ENCODE measurements around the gene SOCS6. TPM values are rescaled to one million over a fixed set of nuclear protein-coding genes. Genes with fewer than 3 reads are reported as not detected.

Gene SOCS6
- polyA plus RNA-seq, 1 of the 3 experiments (the other 2 are of a cell fraction): 12.1 TPM

DNA sequence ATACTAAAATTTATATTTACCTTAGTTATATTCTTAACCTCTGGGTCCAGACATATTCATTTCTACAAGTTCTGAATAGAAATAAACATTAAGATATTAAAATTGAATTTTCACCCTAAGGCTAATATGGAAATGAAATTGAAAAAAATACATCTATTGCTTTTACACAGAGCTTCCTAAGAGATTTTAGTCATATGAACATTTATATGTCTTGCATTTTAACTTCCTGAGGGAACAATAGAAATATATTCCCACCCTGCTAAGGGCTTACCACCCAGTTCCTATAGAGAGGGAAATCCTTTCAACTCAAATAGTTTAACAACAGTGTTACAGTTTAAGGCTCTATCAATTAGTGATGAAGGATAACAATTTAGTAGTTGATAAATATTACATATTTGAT, 60.5 kb downstream of the SOCS6 start:
- H3K79me2 ChIP-seq (ENCODE audit: insufficient read depth): no peaks in the 10 kb centered on the region
- H3K36me3 ChIP-seq (replicated peaks in 1 of 2; ENCODE audit: control insufficient read depth in 1 of 2, insufficient read depth in 2 of 2, low read length in 1 of 2): peaks cover 15 to 21% of the 10 kb centered on the region in 2 experiments
- POLR2A ChIA-PET: no interaction called here
- no peaks in the 10 kb centered on the region for H3K9me2 ChIP-seq
- no peaks in the 10 kb centered on the region for H4K20me1 ChIP-seq (ENCODE audit: insufficient read depth)
- no peaks in the 10 kb centered on the region for H3K4me1 ChIP-seq (ENCODE audit: control insufficient read depth in 1 of 2, insufficient read depth in 2 of 2, low read depth in 1 of 2, low read length in 1 of 2)
- no peak for TF ChIP-seq TCF12 (IDR thresholded peaks at IDR 0.05)
- TF ChIP-seq JUND (IDR thresholded peaks at IDR 0.05): no peak
- TF ChIP-seq MXI1 (IDR thresholded peaks at IDR 0.05; ENCODE audit: low read depth, low read length): no peak
- no peak for TF ChIP-seq ELF1 (IDR thresholded peaks at IDR 0.05)
- TF ChIP-seq GABPA (IDR thresholded peaks at IDR 0.05; ENCODE audit: low read depth): no peak
- no peak for TF ChIP-seq SIN3A (IDR thresholded peaks at IDR 0.05; ENCODE audit: borderline replicate concordance, low read depth, low read length)
- TF ChIP-seq NRF1 (IDR thresholded peaks at IDR 0.05; ENCODE audit: low read depth, low read length): no peak
- TF ChIP-seq NFIC (IDR thresholded peaks at IDR 0.05; ENCODE audit: borderline replicate concordance): no peak
- no peak for TF ChIP-seq RCOR1 (IDR thresholded peaks at IDR 0.05; ENCODE audit: low read length)
- TF ChIP-seq, protein P1, sequence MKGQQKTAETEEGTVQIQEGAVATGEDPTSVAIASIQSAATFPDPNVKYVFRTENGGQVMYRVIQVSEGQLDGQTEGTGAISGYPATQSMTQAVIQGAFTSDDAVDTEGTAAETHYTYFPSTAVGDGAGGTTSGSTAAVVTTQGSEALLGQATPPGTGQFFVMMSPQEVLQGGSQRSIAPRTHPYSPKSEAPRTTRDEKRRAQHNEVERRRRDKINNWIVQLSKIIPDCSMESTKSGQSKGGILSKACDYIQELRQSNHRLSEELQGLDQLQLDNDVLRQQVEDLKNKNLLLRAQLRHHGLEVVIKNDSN (IDR thresholded peaks at IDR 0.05; ENCODE audit: borderline replicate concordance, low read depth): no peak
- TF ChIP-seq YY1 (IDR thresholded peaks at IDR 0.05; ENCODE audit: low read depth): no peak
- TF ChIP-seq GATA2 (CRISPR knock-in tag; IDR thresholded peaks at IDR 0.05): no peak
- H3K9me3 ChIP-seq: peaks cover 6% of the 10 kb centered on the region; the same call in 1 of the 2 replicates
- peaks cover 7% of the 10 kb centered on the region for H3F3A ChIP-seq (replicated peaks; ENCODE audit: insufficient read depth)
- no peak overlapping the region for H2AFZ ChIP-seq (ENCODE audit: low read depth)
- CTCF ChIA-PET: no interaction called here
- no peak overlapping the region for H3K27ac ChIP-seq (ENCODE audit: low read depth in 2 of 2, low read length in 1 of 2)
- no peak overlapping the region for H3K4me2 ChIP-seq
- no peaks in the 10 kb centered on the region for H3K27me3 ChIP-seq (ENCODE audit: insufficient read depth)
- no peak for DNase-seq
- no peak overlapping the region for H3K9ac ChIP-seq
- H3K4me3 ChIP-seq (ENCODE audit: low read depth in 2 of 2, low read length in 1 of 2): no peak overlapping the region

DNA sequence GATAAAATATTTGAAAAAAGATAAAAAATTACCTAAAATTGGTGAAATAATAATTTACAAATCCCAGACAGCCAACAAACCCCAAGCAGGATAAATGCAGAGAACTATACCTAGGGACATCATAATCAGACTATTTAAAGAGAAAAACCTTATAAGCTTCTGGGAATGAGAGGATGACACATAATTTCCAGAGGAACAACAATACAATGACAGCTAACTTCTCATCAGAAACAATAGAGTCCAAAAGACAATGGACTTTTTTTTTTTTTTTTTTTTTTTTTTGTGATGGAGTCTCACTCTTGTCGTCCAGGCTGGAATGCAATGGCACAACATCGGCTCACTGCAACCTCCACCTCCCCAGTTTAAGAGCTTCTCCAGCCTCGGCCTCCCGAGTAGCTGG, 65.2 kb downstream of the SOCS6 start:
- no peak overlapping the region for H3K27ac ChIP-seq (ENCODE audit: low read depth in 2 of 2, low read length in 1 of 2)
- TF ChIP-seq NFIC (IDR thresholded peaks at IDR 0.05; ENCODE audit: borderline replicate concordance) (no peak), SIN3A (IDR thresholded peaks at IDR 0.05; ENCODE audit: borderline replicate concordance, low read depth, low read length) (no peak)
- no peaks in the 10 kb centered on the region for H3K27me3 ChIP-seq (ENCODE audit: insufficient read depth)
- H3K9me3 ChIP-seq: peaks cover 12% of the 10 kb centered on the region; the same call in 1 of the 2 replicates
- no peaks in the 10 kb centered on the region for H3K79me2 ChIP-seq (ENCODE audit: insufficient read depth)
- ChIA-PET POLR2A (no interaction called here), CTCF (no interaction called here)
- H3K4me3 ChIP-seq (ENCODE audit: low read depth in 2 of 2, low read length in 1 of 2): no peak overlapping the region
- H3K9me2 ChIP-seq: no peaks in the 10 kb centered on the region
- DNase-seq: no peak
- no peaks in the 10 kb centered on the region for H4K20me1 ChIP-seq (ENCODE audit: insufficient read depth)
- no peak overlapping the region for H3K4me2 ChIP-seq
- peaks cover 31% of the 10 kb centered on the region for H3F3A ChIP-seq (replicated peaks; ENCODE audit: insufficient read depth)
- WGBS (ENCODE audit: low lambda C conversion rate): 94% methylated on average over 4 of the region's 4 CpGs
- H3K36me3 ChIP-seq (replicated peaks in 1 of 2; ENCODE audit: control insufficient read depth in 1 of 2, insufficient read depth in 2 of 2, low read length in 1 of 2): peaks cover 13 to 21% of the 10 kb centered on the region in 2 experiments
- no peak overlapping the region for H2AFZ ChIP-seq (ENCODE audit: low read depth)
- H3K9ac ChIP-seq: no peak overlapping the region
- peaks cover 0 to 9% of the 10 kb centered on the region in 2 experiments; a peak in 2 of 4 replicates for H3K4me1 ChIP-seq (ENCODE audit: control insufficient read depth in 1 of 2, insufficient read depth in 2 of 2, low read depth in 1 of 2, low read length in 1 of 2)

DNA sequence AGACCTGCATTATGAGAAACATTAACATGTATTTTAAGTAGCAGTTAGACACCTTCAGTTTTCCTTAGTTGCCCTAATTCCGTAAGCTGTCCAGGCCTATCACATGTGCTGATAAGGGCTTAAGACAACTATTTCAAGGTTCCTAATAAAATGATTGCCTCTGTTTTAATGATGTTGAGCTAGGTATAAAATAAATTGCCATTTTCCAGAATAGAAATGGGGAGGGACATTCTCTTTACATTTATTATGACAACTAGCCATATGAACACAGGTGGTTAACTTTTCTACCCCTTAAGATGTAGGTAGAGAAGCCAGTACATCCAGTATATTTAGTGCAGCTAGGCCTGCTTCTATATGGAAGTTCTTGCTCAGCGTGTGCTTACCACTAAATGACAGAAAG, 65.9 kb downstream of the SOCS6 start:
- no peak overlapping the region for H2AFZ ChIP-seq (ENCODE audit: low read depth)
- H3K4me2 ChIP-seq: no peak overlapping the region
- CTCF ChIA-PET: interaction anchor here (2.1 kb wide), 1 partner anchor 78 kb away, joined by 6 read pairs; no protein-coding TSS in a partner anchor
- TF ChIP-seq RCOR1 (IDR thresholded peaks at IDR 0.05; ENCODE audit: low read length) (no peak), EP300 (IDR thresholded peaks at IDR 0.05; ENCODE audit: borderline replicate concordance in 1 of 2, low read depth in 1 of 2, low read length in 1 of 2) (no peak), MEF2A (IDR thresholded peaks at IDR 0.05; ENCODE audit: borderline replicate concordance, low read depth) (no peak), EZH2phosphoT487 (IDR thresholded peaks at IDR 0.05; ENCODE audit: borderline replicate concordance, low read depth) (no peak), GABPA (IDR thresholded peaks at IDR 0.05; ENCODE audit: low read depth) (no peak), RXRA (IDR thresholded peaks at IDR 0.05; ENCODE audit: borderline replicate concordance, low read depth) (no peak), MXI1 (IDR thresholded peaks at IDR 0.05; ENCODE audit: low read depth, low read length) (no peak), RFX5 (IDR thresholded peaks at IDR 0.05; ENCODE audit: low read length) (no peak), NFIC (IDR thresholded peaks at IDR 0.05; ENCODE audit: borderline replicate concordance) (no peak), SIN3A (IDR thresholded peaks at IDR 0.05; ENCODE audit: borderline replicate concordance, low read depth, low read length) (no peak)
- TF ChIP-seq, protein P2, sequence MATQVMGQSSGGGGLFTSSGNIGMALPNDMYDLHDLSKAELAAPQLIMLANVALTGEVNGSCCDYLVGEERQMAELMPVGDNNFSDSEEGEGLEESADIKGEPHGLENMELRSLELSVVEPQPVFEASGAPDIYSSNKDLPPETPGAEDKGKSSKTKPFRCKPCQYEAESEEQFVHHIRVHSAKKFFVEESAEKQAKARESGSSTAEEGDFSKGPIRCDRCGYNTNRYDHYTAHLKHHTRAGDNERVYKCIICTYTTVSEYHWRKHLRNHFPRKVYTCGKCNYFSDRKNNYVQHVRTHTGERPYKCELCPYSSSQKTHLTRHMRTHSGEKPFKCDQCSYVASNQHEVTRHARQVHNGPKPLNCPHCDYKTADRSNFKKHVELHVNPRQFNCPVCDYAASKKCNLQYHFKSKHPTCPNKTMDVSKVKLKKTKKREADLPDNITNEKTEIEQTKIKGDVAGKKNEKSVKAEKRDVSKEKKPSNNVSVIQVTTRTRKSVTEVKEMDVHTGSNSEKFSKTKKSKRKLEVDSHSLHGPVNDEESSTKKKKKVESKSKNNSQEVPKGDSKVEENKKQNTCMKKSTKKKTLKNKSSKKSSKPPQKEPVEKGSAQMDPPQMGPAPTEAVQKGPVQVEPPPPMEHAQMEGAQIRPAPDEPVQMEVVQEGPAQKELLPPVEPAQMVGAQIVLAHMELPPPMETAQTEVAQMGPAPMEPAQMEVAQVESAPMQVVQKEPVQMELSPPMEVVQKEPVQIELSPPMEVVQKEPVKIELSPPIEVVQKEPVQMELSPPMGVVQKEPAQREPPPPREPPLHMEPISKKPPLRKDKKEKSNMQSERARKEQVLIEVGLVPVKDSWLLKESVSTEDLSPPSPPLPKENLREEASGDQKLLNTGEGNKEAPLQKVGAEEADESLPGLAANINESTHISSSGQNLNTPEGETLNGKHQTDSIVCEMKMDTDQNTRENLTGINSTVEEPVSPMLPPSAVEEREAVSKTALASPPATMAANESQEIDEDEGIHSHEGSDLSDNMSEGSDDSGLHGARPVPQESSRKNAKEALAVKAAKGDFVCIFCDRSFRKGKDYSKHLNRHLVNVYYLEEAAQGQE (IDR thresholded peaks at IDR 0.05; ENCODE audit: low read depth, low read length): no peak
- H3K4me1 ChIP-seq (ENCODE audit: control insufficient read depth in 1 of 2, insufficient read depth in 2 of 2, low read depth in 1 of 2, low read length in 1 of 2): peaks cover 0 to 9% of the 10 kb centered on the region in 2 experiments; a peak in 2 of 4 replicates
- no peaks in the 10 kb centered on the region for H4K20me1 ChIP-seq (ENCODE audit: insufficient read depth)
- H3K9ac ChIP-seq: no peak overlapping the region
- no peak overlapping the region for H3K27ac ChIP-seq (ENCODE audit: low read depth in 2 of 2, low read length in 1 of 2)
- peaks cover 12% of the 10 kb centered on the region; the same call in 1 of the 2 replicates for H3K9me3 ChIP-seq
- 96% methylated on average over 2 of the region's 2 CpGs for WGBS (ENCODE audit: low lambda C conversion rate)
- H3K79me2 ChIP-seq (ENCODE audit: insufficient read depth): no peaks in the 10 kb centered on the region
- POLR2A ChIA-PET: no interaction called here
- H3K9me2 ChIP-seq: no peaks in the 10 kb centered on the region
- DNase-seq: no peak
- H3K36me3 ChIP-seq (replicated peaks in 1 of 2; ENCODE audit: control insufficient read depth in 1 of 2, insufficient read depth in 2 of 2, low read length in 1 of 2): peaks cover 8 to 17% of the 10 kb centered on the region in 2 experiments
- peaks cover 34% of the 10 kb centered on the region for H3F3A ChIP-seq (replicated peaks; ENCODE audit: insufficient read depth)
- no peaks in the 10 kb centered on the region for H3K27me3 ChIP-seq (ENCODE audit: insufficient read depth)
- H3K4me3 ChIP-seq (ENCODE audit: low read depth in 2 of 2, low read length in 1 of 2): no peak overlapping the region
